Measurements from ENCODE around the gene TMEM181.

- TF ChIP-seq CTCF (IDR thresholded peaks at IDR 0.05) (no peak), POLR2AphosphoS5 (IDR thresholded peaks at IDR 0.05; ENCODE audit: low read depth, low read length) (no peak)
These were observed 47.7 kb downstream of the TMEM181 start for GRCh38 chr6:158607411-158608170.

All from Panc1 (cell line).